ENCODE results near the gene SNX1.
"Not testable (repeated sequence)": the region's sequence is repeated elsewhere in the genome, so short reads cannot be mapped to it uniquely, and the experiment has no call there.

Gene SNX1

GRCh38 chr15:64096668-64097384 is 1.0 kb downstream of the SNX1 start:
- TF ChIP-seq, protein P1, sequence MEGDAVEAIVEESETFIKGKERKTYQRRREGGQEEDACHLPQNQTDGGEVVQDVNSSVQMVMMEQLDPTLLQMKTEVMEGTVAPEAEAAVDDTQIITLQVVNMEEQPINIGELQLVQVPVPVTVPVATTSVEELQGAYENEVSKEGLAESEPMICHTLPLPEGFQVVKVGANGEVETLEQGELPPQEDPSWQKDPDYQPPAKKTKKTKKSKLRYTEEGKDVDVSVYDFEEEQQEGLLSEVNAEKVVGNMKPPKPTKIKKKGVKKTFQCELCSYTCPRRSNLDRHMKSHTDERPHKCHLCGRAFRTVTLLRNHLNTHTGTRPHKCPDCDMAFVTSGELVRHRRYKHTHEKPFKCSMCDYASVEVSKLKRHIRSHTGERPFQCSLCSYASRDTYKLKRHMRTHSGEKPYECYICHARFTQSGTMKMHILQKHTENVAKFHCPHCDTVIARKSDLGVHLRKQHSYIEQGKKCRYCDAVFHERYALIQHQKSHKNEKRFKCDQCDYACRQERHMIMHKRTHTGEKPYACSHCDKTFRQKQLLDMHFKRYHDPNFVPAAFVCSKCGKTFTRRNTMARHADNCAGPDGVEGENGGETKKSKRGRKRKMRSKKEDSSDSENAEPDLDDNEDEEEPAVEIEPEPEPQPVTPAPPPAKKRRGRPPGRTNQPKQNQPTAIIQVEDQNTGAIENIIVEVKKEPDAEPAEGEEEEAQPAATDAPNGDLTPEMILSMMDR (IDR thresholded peaks at IDR 0.05; ENCODE audit: insufficient read depth, low read depth, low read length, missing control alignments): peak; percentile 38
- H3K4me3 ChIP-seq (ENCODE audit: low read length): peak overlapping the region; percentile 90
- DNase-seq (ENCODE audit: low read depth): peak; percentile 58

DNA sequence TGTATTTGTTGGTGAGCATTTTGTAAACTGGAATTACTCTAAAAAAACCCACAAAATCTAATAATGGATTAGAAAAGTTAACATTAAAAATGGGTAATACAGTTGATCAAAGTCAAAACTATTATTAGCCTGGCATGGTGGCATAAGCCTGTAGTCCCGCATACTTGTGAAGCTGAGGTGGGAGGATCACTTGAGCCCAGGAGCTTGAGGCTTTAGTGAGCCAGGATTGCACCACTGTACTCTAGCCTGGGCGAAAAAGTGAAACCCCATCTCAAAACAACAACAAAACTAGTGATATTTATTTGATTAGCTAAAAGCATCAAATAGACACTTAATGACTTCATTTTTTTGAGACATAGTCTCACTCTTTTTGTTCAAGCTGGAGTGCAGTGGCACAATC is 3.6 kb downstream of the SNX1 start:
- no peak overlapping the region for H3K4me3 ChIP-seq (ENCODE audit: low read length)
- no peak for DNase-seq (ENCODE audit: low read depth)
- TF ChIP-seq, protein P1 (IDR thresholded peaks at IDR 0.05; ENCODE audit: insufficient read depth, low read depth, low read length, missing control alignments): no peak

DNA sequence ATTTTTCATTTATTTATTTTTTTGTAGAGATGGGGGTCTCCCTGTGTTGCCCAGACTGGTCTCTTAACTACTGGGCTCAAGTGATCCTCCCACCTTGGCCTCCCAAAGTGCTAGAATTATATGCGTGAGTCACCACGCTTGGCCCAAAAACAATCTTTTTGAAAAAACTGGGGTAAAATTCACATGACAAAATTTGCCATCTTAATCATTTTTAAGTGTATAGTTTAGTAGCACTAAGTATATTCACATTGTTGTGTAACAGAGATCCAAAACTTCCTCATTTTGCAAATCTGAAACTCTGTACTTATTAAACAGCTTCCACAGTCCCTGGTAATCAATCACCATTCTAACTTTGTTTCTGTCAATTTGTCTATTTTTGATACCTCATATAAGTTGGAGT is 5.2 kb downstream of the SNX1 start:
- TF ChIP-seq, protein P1 (IDR thresholded peaks at IDR 0.05; ENCODE audit: insufficient read depth, low read depth, low read length, missing control alignments): no peak
- no peak overlapping the region for H3K4me3 ChIP-seq (ENCODE audit: low read length)
- no peak for DNase-seq (ENCODE audit: low read depth)

DNA sequence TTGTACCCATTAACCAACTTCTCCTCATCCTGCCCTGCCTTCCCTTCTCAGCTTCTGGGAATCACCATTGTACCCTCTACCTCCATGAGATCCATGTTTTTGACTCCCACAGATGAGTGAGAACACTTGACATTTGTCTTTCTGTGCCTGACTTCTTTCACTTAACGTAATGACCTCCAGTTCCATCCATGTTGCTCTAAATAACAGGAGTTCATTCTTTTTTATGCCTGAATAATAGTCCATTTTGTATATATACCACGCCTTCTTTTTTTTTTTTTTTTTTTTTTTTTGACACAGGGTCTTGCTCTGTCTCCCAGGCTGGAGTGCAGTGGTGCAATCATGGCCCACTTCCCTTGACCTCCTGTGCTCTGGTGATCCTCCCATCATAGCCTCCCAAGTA is 6.7 kb downstream of the SNX1 start:
- H3K4me3 ChIP-seq (ENCODE audit: low read length): no peak overlapping the region
- TF ChIP-seq, protein P1 (IDR thresholded peaks at IDR 0.05; ENCODE audit: insufficient read depth, low read depth, low read length, missing control alignments): no peak
- DNase-seq (ENCODE audit: low read depth): no peak

DNA sequence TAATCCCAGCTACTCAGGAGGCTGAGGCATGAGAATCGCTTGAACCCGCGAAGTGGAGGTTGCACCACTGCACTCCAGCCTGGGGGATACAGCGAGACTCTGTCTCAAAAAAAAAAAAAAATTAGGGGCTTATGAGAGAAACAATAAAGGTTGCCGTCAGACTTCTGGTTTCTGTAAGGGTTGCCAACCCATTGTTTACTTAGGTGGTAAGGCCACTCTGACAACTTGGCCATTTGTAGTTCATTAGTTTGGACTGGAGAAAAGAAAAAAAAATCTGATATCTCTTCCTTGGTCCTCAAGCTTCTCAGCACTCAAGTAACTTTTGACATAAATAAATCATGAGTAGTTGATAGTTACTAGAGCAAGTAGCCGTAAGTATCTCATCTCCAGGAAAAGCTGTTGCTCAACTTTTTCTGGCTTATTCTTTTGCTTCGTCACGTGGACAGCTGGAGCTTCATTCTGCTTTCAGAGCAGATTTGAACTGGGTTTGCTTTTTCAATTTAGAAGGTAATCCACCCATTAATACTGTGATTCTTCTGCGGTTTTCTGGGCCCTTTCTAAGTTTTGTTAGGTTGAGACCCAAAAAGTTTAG is 9.4 kb downstream of the SNX1 start:
- peak; percentile 27 for DNase-seq (ENCODE audit: low read depth)
- no peak overlapping the region for H3K4me3 ChIP-seq (ENCODE audit: low read length)
- TF ChIP-seq, protein P1 (IDR thresholded peaks at IDR 0.05; ENCODE audit: insufficient read depth, low read depth, low read length, missing control alignments): no peak

- no peak for DNase-seq (ENCODE audit: low read depth)
- H3K4me3 ChIP-seq (ENCODE audit: low read length): no peak overlapping the region
- TF ChIP-seq, protein P1 (IDR thresholded peaks at IDR 0.05; ENCODE audit: insufficient read depth, low read depth, low read length, missing control alignments): no peak
Observed at GRCh38 chr15:64107337-64107736, 11.6 kb downstream of the SNX1 start.

DNA sequence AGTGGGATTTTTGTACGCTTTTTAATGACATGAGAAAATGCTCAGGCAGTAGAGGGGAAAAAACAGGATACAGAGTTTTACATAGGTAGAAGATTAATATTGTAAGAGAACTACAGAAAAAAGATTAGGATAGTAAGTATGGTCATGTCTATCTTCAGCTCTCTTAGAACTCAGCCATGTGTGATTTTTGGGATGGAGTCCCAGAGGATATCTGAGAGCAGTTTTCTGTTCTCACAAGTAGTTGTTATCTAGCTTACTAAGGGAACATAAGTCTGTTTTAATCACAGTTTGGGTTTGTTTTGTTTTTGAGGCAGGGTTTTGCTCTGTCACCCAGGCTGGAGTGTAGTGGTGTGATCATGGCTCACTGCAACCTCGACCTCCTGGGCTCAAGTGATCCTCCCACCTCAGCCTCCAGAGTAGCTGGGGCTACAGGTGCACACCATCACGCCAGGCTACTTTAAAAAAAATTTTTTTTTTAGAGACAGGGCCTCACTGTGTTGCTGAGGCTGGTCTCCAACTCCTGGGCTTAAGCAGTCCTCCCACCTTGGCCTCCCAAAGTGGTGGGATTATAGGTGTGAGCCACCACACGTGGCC is 14.4 kb downstream of the SNX1 start:
- DNase-seq (ENCODE audit: low read depth); H3K4me3 ChIP-seq (ENCODE audit: low read length): not testable (repeated sequence)
